HFFc6 (cell line): ENCODE results near the gene ANXA8L1. TPM values are rescaled to one million over a fixed set of nuclear protein-coding genes. Genes with fewer than 3 reads are reported as not detected.
"Not testable (repeated sequence)": the region's sequence is repeated elsewhere in the genome, so short reads cannot be mapped to it uniquely, and the experiment has no call there.

Experiments
- DNase-seq: peaks from one replicate; pipeline ENCODE4 v3.0.0-alpha.2; 2018
- H3K27ac Mint-ChIP-seq: 2 replicates; pipeline ENCODE4 v1.8.0; 2020; ENCODE audit warnings: mild to moderate bottlenecking, mixed read lengths
- H3K27me3 Mint-ChIP-seq: 2 replicates; pipeline ENCODE4 v1.8.0; 2021; ENCODE audit warnings: mild to moderate bottlenecking, moderate library complexity, mixed read lengths; ENCODE audit not compliant: insufficient read depth
- H3K36me3 Mint-ChIP-seq: 2 replicates; pipeline ENCODE4 v1.8.0; 2021; ENCODE audit warnings: low read depth, mixed read lengths
- H3K4me1 Mint-ChIP-seq: 2 replicates; pipeline ENCODE4 v1.8.0; 2020; ENCODE audit warnings: low read depth, mixed read lengths
- H3K4me3 Mint-ChIP-seq: 2 replicates; pipeline ENCODE4 v1.8.0; 2020; ENCODE audit warnings: mild to moderate bottlenecking, moderate library complexity, mixed read lengths
- H3K9me3 Mint-ChIP-seq: 2 replicates; pipeline ENCODE4 v1.8.0; 2020; ENCODE audit warnings: mild to moderate bottlenecking, mixed read lengths
- total RNA-seq, 6 experiments: library from RNA; stranded (reverse); fragmentation: NEBNext Ultra II Directional; extraction: Animal tissue kit (Norgen Biotek cat#: 25700); gene quantifications; 2 replicates in 1 of 6; 3 replicates in 5 of 6; pipeline ENCODE4 v1.2.3, GENCODE V29; 2021
- TF ChIP-seq, protein P1 (sequence below): fragments of 200-600 bp; sonication (generic); IDR thresholded peaks from 2 replicates; pipeline ENCODE4 v1.5.0; 2021; ENCODE audit warnings: antibody characterized with exemption, mild to moderate bottlenecking

ANXA8L1 gene
- total RNA-seq, 6 experiments from 2014 or later, result 0.17 to 0.91 (median 0.28) TPM; not detected in 1

DNA sequence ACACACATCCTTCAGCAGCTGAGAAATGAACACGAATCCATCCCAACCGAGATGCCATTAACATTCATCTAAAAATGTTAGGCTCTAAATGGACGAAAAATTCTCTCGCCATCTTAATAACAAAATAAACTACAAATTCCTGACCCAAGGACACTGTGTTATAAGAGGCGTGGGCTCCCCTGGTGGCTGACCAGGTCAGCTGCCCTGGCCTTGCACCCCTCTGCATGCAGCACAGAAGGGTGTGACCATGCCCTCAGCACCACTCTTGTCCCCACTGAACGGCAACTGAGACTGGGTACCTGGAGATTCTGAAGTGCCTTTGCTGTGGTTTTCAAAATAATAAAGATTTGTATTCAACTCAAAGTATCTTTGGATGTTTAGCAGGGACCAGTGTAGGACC, 15.8 kb downstream of the ANXA8L1 start:
- H3K27me3 Mint-ChIP-seq, H3K4me1 Mint-ChIP-seq, H3K27ac Mint-ChIP-seq, H3K36me3 Mint-ChIP-seq, H3K9me3 Mint-ChIP-seq, DNase-seq, H3K4me3 Mint-ChIP-seq: not testable (repeated sequence)

DNA sequence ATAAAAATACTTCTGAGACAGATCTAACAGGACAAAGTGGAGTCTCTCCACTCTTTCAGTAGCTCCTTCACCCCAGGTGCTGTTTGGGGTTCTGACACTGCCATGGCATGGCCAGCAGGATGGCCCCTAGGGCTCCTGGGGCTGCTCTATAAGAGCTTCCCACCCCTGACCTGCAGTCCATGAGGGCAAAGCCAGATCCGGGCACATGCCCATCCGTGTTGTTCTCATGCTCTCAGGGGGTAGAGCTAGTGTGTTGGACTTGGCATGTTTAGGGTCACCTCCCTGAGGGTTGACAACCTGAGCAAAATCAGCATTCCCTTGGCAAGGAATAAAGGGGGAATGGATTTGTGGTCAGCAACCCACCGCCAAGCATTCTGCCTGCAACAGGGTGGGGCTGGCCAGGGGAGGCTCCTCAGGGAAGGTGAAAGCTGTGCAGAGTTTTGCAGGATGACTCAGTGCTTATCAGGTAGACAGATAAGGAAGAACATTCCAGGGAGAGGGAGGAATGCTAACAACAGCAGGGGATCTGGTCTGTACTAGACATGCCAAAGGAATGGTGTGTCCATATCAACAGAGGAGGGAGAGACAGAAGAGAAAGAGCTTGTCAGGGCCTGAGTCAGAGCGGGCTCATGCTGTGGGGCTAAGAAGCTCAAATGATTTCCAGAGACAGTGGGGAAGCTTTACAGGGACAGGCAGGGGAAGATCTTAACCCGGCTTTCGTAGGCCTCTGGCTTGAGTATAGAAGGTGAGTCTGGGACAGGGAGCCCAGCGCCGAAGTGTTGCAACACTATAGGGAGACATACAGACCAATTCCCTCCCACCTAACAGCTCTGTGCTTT, 21.1 kb downstream of the ANXA8L1 start:
- DNase-seq, result peak; percentile 73
- not testable (repeated sequence) for H3K36me3 Mint-ChIP-seq, H3K27me3 Mint-ChIP-seq, H3K9me3 Mint-ChIP-seq
- Mint-ChIP-seq H3K27ac (peak overlapping the region; percentile 94), H3K4me1 (peaks cover 20% of the 10 kb centered on the region), H3K4me3 (peak overlapping the region; percentile 53)

DNA sequence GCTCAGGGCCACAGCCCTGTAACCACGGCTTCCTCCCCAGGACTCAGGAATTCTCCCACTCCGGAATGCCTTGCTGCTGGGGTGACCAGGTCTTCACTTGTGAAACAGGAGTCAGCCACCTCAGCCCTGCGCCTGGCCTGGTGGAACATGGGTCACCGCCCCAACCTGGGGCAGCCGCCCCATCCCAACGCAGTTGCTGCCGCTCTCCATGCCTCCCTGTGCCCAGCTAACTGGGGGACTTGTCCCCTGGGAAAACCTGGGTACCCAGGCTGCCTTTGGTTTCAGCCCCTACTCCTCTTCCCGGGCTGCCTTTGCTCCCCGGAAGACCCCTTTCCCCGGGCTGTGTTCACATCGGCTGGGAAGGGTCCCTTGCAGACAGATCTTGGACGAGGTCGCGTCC, 22.2 kb downstream of the ANXA8L1 start:
- not testable (repeated sequence) for H3K27me3 Mint-ChIP-seq, H3K9me3 Mint-ChIP-seq, DNase-seq, H3K36me3 Mint-ChIP-seq, H3K4me3 Mint-ChIP-seq, H3K27ac Mint-ChIP-seq
- H3K4me1 Mint-ChIP-seq, result peaks cover 20% of the 10 kb centered on the region

DNA sequence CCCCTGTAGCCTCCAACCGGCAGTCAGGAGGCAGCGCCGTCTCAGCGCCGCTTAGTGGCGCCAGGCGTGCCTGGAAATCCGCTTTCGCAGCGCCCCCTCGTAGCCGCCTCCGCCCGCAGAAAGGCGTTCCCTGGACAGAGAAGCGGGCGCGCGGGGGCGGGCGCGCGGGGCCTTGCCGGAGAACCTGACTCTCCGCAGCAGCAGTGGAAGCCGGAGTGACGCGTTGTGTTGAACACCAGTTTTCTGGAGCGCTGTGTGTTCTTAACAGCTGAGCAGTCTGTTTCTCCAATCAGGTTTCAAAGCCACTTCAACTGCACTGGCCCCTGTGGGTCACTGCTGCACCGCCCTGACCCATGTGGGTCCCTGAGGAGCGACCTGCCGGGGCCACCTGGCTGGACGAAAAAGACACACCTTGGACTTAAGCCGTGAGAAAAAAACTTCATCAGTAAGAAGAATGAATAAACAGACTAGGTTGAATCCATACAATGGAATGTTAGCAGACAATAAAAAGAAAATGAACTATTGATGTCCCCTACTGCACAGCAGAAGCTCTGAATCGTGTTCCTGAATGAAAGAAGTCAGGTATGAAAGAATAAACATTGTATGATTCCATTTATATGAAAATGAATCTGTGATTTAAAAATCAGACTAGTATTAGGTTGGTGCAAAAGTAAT, 22.8 kb downstream of the ANXA8L1 start:
- H3K4me1 Mint-ChIP-seq, result peaks cover 20% of the 10 kb centered on the region
- H3K36me3 Mint-ChIP-seq, H3K27me3 Mint-ChIP-seq, H3K9me3 Mint-ChIP-seq: not testable (repeated sequence)
- peak; percentile 43 for DNase-seq
- H3K4me3 Mint-ChIP-seq, result peak overlapping the region; percentile 94
- TF ChIP-seq, protein P1, sequence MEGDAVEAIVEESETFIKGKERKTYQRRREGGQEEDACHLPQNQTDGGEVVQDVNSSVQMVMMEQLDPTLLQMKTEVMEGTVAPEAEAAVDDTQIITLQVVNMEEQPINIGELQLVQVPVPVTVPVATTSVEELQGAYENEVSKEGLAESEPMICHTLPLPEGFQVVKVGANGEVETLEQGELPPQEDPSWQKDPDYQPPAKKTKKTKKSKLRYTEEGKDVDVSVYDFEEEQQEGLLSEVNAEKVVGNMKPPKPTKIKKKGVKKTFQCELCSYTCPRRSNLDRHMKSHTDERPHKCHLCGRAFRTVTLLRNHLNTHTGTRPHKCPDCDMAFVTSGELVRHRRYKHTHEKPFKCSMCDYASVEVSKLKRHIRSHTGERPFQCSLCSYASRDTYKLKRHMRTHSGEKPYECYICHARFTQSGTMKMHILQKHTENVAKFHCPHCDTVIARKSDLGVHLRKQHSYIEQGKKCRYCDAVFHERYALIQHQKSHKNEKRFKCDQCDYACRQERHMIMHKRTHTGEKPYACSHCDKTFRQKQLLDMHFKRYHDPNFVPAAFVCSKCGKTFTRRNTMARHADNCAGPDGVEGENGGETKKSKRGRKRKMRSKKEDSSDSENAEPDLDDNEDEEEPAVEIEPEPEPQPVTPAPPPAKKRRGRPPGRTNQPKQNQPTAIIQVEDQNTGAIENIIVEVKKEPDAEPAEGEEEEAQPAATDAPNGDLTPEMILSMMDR, result peak; percentile 46; the same call in 1 of the 2 replicates
- peak overlapping the region; percentile 85 for H3K27ac Mint-ChIP-seq

DNA sequence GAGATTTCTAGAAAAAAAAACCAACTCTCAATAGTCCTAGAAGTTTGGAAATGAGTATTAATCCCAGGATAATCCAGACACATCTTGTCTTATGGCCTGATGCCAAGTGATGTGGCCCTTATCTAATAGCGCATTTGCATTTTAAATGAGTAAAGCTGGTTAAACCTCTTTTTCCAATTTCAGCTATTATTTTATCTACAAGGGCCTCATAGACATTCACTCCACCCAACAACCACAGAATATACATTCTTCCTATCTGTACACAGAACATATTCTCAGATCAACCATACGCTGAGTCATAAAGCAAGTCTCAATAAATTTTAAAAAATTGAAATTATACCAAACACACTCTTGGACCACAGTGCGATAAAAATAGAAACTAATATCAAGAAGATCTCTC, 34.0 kb downstream of the ANXA8L1 start:
- not testable (repeated sequence) for H3K9me3 Mint-ChIP-seq, H3K36me3 Mint-ChIP-seq, H3K4me3 Mint-ChIP-seq, H3K27ac Mint-ChIP-seq, H3K27me3 Mint-ChIP-seq, H3K4me1 Mint-ChIP-seq, DNase-seq

DNA sequence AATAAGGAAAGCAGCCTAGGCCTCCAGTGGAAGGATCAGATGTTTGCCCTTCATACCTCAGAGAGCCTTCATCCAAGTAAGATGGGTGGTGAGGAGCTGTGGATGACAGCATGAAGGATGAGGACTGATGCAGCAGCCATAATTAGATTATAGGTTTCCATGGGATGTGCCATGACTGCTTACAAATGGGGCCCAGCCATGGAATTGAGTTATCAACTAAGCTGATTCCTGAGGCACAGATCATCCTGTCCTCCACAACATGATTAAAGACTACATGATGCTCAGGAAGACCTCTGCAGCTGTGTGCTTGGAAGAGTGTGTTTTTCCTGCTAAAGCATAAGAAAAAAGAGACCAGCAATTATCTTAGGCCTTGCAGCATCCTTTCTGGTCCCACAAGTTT, 35.5 kb downstream of the ANXA8L1 start:
- not testable (repeated sequence) for H3K4me3 Mint-ChIP-seq, H3K27ac Mint-ChIP-seq, H3K27me3 Mint-ChIP-seq

DNA sequence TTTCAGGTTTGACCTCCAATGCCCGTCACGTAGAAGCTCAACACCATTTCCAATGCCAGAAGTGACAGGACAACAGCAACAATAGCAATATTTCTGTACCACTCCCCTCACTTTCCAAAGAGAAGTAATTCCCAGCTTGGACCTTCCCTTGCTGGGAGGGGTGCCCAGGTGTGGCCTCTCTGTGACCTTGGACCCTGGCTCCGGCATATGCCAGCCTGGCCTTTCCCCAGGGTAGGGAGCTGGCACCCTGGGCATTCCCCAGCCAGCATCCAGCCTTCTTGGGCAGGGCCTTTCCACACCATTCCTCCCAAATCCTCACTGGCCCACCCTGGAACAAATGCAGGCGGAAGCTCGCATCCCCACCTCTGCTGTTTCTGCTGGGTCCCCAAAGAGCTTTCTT, 37.1 kb downstream of the ANXA8L1 start:
- not testable (repeated sequence) for H3K4me1 Mint-ChIP-seq, H3K36me3 Mint-ChIP-seq, H3K9me3 Mint-ChIP-seq, H3K4me3 Mint-ChIP-seq, H3K27me3 Mint-ChIP-seq, H3K27ac Mint-ChIP-seq, DNase-seq

More for the DNA sequence above, 35.5 kb downstream of the ANXA8L1 start:
- H3K36me3 Mint-ChIP-seq, DNase-seq, H3K4me1 Mint-ChIP-seq, H3K9me3 Mint-ChIP-seq: not testable (repeated sequence)

DNA sequence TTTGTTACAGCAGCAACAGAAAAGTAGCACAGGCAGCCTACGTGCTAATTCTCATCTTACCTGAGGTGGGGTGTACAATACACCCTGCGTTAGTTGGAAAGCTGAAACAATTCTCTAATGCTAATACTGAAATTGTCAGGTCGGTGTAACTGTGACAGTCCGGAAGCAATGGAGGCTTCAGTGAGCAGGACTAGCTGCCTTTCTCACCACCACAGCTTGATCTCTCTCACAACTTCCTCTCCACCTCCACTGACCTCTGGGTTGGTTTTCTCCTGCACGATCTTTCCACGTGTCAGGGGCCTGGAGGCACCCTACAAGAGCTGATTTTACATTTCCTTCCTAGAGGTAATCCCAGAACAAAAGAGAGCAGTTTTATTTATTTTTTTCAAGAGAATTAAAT, 39.7 kb downstream of the ANXA8L1 start:
- not testable (repeated sequence) for H3K36me3 Mint-ChIP-seq, H3K4me3 Mint-ChIP-seq, H3K4me1 Mint-ChIP-seq, H3K27me3 Mint-ChIP-seq, DNase-seq, H3K9me3 Mint-ChIP-seq, H3K27ac Mint-ChIP-seq

DNA sequence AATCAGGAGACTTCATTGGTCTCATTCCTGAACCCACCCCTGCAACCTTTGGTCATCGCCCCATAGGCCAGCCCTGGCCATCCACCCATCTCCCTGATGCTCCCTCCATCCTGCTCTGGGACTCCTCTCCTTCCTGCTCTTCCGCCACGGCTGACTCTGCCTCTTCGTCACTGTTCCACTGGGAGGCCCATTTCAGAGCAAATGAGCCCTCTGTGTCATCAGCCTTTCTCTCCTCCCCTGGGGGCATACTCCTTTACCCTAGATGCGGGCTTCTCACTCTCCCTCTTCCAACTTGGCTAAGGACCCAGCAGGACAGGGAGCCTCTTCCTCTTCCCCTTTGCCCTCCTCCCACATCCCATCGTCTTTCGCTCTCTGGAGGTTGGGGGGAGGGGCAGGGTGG, 42.7 kb downstream of the ANXA8L1 start:
- H3K4me3 Mint-ChIP-seq, DNase-seq, H3K4me1 Mint-ChIP-seq, H3K27ac Mint-ChIP-seq, H3K9me3 Mint-ChIP-seq, H3K27me3 Mint-ChIP-seq, H3K36me3 Mint-ChIP-seq: not testable (repeated sequence)

DNA sequence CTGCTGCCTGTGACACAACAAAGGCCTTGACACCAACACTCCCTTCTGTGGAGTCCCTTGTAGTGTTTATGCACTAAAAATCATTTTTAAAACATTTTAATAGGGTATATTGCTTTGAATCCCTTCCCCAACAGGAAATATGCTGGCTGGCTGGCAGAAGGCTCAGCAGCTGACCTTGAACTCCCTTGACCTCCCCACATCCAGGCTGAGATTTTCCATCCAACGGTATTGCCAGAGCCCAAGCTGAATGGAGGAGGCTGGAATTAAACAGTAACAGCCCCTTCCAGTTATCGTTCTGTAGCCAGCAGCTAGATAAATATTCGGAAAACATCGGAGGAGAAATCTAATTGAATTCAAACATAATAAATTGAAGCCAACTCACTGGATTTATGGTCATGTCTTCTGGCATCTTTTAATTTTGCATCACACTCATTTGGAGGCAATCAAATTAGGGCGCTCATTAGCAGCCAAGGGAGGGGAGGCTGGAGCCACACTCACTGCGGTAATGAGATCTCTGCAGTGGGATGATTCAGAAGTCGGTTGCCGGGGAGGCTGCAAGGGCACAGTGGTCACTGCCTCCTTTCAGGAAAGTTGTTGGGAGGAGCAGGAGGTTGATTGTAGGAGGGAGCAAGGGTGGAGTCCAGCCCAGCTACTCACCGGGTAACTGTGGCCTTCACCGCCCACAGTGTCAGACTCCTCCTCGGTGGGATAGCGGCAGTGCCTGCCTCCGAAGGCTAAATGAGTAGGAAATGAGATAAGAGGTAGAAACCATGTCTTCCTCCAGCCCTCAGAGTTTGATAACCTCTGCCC, 44.2 kb downstream of the ANXA8L1 start:
- H3K9me3 Mint-ChIP-seq, H3K4me1 Mint-ChIP-seq, H3K4me3 Mint-ChIP-seq, DNase-seq, H3K27me3 Mint-ChIP-seq, H3K27ac Mint-ChIP-seq, H3K36me3 Mint-ChIP-seq: not testable (repeated sequence)

DNA sequence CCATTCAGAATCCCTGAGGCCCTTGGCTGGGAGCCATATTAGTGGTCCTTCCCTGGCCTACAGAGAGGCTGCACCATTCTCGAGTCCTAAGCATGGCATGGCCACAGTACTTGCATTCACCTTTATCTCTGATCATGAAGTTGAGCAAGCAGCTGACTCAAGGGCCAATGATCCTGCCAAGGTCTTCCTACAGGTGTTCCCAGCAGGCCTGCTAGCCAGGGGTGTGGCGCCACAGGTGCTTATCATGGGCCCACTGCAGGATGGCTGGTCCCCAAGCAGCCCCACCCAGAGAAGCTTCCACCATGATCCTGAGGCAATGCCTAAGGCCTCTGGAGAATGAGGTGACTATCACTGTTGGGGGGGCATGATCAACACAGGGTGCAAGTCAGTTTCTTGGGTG, 48.0 kb downstream of the ANXA8L1 start:
- H3K4me1 Mint-ChIP-seq, H3K4me3 Mint-ChIP-seq, DNase-seq, H3K36me3 Mint-ChIP-seq, H3K27me3 Mint-ChIP-seq, H3K9me3 Mint-ChIP-seq, H3K27ac Mint-ChIP-seq: not testable (repeated sequence)

DNA sequence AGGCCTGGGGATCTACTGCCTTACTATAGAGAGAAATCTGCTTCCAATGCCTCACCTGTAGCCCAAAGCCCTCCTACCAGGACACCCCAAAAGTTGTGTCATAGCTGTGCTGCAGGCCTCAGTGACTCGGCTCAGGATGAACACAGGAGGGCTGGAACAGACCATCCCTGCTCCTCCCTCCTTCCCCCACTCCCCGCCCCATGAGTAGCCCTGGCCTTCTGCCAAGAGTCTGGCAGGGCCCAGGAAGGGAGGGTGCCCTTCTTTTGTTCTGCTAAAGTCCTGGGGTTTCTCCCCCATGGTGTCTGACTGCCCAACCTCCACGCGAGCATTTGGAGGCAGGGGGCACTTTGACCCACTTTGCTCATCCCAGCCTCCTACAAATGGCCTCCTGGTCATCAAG, 65.4 kb downstream of the ANXA8L1 start:
- not testable (repeated sequence) for H3K27ac Mint-ChIP-seq, H3K27me3 Mint-ChIP-seq, H3K36me3 Mint-ChIP-seq, H3K9me3 Mint-ChIP-seq, DNase-seq, H3K4me1 Mint-ChIP-seq, H3K4me3 Mint-ChIP-seq
